K562 (cell line): ENCODE results near the gene SIGLEC1. TPM values are rescaled to one million over a fixed set of nuclear protein-coding genes. Genes with fewer than 3 reads are reported as not detected.

Experiments
- ATF7 ChIP-seq: fragments of 450-650 bp; IDR thresholded peaks from 2 replicates; pipeline ENCODE4 v1.7.1; 2014; ENCODE audit warnings: mild to moderate bottlenecking, moderate library complexity
- BRF1 ChIP-seq: IDR thresholded peaks from 3 replicates; pipeline ENCODE4 v1.6.1; 2011; ENCODE audit warnings: borderline replicate concordance, mild to moderate bottlenecking; ENCODE audit not compliant: insufficient read length; ENCODE audit errors: extremely low read depth
- FOXK1 ChIP-seq: sonication (generic); formaldehyde crosslinking; IDR thresholded peaks from 2 replicates; pipeline ENCODE4 v1.8.0; 2022; ENCODE audit warnings: missing genetic modification reagents, mild to moderate bottlenecking, borderline replicate concordance
- HCFC1 ChIP-seq: IDR thresholded peaks from 2 replicates; pipeline ENCODE4 v1.6.1; 2012; ENCODE audit warnings: low read depth, low read length, improper control_type of control experiment
- SRSF7 ChIP-seq: fragments of 200-400 bp; formaldehyde crosslinking; optimal IDR thresholded peaks from 2 replicates; pipeline ENCODE3; 2017; ENCODE audit warnings: mild to moderate bottlenecking, low read depth, low read length
- ZEB2 ChIP-seq: fragments of 450-650 bp; IDR thresholded peaks from 2 replicates; pipeline ENCODE4 v1.6.1; 2016
- ZNF316 ChIP-seq: fragments of 450-650 bp; IDR thresholded peaks from 2 replicates; pipeline ENCODE4 v1.6.1; 2016
- polyA plus RNA-seq, 8 experiments: library from polyadenylated mRNA; depleted of rRNA in 4 of 8; stranded (reverse) in 5 of 8; unstranded in 3 of 8; fragments of >200 nt; fragmentation: Nextera tagmentation in 2 of 8; fragmentation: Illumina TruSeq in 1 of 8; extraction: Ambion mirVana in 2 of 8; extraction: Trizol in 1 of 8; gene quantifications; 2 replicates each; pipeline versions ENCODE4 v1.2.1 to v1.2.3, GENCODE V29; 2011 to 2014; ENCODE audit warnings: inconsistent platforms in 1 of 8, missing spikeins in 1 of 8
- total RNA-seq, 7 experiments: library from RNA; depleted of rRNA in 6 of 7; stranded (reverse); fragments of >200 nt in 6 of 7; fragmentation: Illumina TruSeq in 2 of 7; extraction: Trizol in 2 of 7; gene quantifications; 2 replicates each; pipeline versions ENCODE4 v1.2.1 to v1.2.3, GENCODE V29; 2011 to 2021; ENCODE audit warnings: low replicate concordance in 1 of 7
- TF ChIP-seq, protein P1 (sequence below): IDR thresholded peaks from 2 replicates; pipeline ENCODE4 v1.6.1; 2011; ENCODE audit not compliant: insufficient read length; ENCODE audit errors: extremely low read depth
- TF ChIP-seq, protein P2 (sequence below): fragments of 450-650 bp; formaldehyde crosslinking; IDR thresholded peaks from 2 replicates; pipeline ENCODE4 v1.4.0; 2020; ENCODE audit warnings: mild to moderate bottlenecking, mixed read lengths
- TF ChIP-seq, protein P3 (sequence below): sonication (generic); formaldehyde crosslinking; IDR thresholded peaks from 2 replicates; pipeline ENCODE4 v1.8.0; 2023; ENCODE audit warnings: missing genetic modification reagents, mild to moderate bottlenecking, borderline replicate concordance
- TF ChIP-seq, protein P4 (sequence below): sonication (generic); formaldehyde crosslinking; IDR thresholded peaks from 2 replicates; pipeline ENCODE4 v1.5.0; 2020; ENCODE audit warnings: missing genetic modification reagents
- TF ChIP-seq, protein P5 (sequence below): IDR thresholded peaks from 2 replicates; pipeline ENCODE4 v1.6.1; 2016; ENCODE audit warnings: missing genetic modification characterization, missing compliant biosample characterization
- TF ChIP-seq, protein P6 (sequence below): IDR thresholded peaks from 3 replicates; pipeline ENCODE4 v1.6.1; 2011; ENCODE audit warnings: borderline replicate concordance, mild to moderate bottlenecking, moderate library complexity; ENCODE audit not compliant: insufficient read length; ENCODE audit errors: extremely low read depth

The SIGLEC1 gene
- total and polyA plus RNA-seq, 9 of the 15 experiments (the other 6 are each of a cell fraction or from before 2014, with no cell fraction given): 0.05 to 0.07 TPM; not detected in 7

DNA sequence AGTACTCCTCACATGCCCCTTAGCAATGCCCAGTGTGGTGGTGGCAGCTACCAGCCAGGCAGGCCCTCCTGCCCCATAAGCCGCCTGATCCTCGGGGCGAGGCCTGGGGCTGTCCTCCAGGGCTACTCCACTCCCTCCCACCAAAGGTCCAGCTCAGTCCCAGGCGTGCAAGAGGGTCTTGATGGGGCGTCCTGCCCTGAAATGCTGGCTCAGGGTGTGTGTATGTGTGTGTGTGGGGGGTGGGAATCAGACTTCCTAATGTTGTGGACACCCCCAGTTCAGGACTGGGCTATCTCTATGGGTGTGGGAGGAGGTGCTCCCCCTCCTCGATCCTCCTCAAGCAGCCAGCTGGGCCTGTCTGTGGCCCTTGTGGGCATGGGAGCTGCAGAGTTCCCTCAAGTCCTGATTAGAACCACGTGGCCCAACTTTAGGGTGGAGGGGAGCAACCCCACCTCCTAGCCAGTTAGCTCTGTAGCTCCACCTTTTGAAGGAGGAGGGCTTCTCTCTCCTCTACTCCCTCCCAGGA, 27.6 kb upstream of the SIGLEC1 start (continued):
- TF ChIP-seq SRSF7: no peak
- TF ChIP-seq, protein P1, sequence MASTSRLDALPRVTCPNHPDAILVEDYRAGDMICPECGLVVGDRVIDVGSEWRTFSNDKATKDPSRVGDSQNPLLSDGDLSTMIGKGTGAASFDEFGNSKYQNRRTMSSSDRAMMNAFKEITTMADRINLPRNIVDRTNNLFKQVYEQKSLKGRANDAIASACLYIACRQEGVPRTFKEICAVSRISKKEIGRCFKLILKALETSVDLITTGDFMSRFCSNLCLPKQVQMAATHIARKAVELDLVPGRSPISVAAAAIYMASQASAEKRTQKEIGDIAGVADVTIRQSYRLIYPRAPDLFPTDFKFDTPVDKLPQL: no peak
- no peak for TF ChIP-seq ZEB2
- TF ChIP-seq, protein P2, sequence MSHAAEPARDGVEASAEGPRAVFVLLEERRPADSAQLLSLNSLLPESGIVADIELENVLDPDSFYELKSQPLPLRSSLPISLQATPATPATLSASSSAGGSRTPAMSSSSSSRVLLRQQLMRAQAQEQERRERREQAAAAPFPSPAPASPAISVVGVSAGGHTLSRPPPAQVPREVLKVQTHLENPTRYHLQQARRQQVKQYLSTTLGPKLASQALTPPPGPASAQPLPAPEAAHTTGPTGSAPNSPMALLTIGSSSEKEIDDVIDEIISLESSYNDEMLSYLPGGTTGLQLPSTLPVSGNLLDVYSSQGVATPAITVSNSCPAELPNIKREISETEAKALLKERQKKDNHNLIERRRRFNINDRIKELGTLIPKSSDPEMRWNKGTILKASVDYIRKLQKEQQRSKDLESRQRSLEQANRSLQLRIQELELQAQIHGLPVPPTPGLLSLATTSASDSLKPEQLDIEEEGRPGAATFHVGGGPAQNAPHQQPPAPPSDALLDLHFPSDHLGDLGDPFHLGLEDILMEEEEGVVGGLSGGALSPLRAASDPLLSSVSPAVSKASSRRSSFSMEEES: no peak
- TF ChIP-seq, protein P3, sequence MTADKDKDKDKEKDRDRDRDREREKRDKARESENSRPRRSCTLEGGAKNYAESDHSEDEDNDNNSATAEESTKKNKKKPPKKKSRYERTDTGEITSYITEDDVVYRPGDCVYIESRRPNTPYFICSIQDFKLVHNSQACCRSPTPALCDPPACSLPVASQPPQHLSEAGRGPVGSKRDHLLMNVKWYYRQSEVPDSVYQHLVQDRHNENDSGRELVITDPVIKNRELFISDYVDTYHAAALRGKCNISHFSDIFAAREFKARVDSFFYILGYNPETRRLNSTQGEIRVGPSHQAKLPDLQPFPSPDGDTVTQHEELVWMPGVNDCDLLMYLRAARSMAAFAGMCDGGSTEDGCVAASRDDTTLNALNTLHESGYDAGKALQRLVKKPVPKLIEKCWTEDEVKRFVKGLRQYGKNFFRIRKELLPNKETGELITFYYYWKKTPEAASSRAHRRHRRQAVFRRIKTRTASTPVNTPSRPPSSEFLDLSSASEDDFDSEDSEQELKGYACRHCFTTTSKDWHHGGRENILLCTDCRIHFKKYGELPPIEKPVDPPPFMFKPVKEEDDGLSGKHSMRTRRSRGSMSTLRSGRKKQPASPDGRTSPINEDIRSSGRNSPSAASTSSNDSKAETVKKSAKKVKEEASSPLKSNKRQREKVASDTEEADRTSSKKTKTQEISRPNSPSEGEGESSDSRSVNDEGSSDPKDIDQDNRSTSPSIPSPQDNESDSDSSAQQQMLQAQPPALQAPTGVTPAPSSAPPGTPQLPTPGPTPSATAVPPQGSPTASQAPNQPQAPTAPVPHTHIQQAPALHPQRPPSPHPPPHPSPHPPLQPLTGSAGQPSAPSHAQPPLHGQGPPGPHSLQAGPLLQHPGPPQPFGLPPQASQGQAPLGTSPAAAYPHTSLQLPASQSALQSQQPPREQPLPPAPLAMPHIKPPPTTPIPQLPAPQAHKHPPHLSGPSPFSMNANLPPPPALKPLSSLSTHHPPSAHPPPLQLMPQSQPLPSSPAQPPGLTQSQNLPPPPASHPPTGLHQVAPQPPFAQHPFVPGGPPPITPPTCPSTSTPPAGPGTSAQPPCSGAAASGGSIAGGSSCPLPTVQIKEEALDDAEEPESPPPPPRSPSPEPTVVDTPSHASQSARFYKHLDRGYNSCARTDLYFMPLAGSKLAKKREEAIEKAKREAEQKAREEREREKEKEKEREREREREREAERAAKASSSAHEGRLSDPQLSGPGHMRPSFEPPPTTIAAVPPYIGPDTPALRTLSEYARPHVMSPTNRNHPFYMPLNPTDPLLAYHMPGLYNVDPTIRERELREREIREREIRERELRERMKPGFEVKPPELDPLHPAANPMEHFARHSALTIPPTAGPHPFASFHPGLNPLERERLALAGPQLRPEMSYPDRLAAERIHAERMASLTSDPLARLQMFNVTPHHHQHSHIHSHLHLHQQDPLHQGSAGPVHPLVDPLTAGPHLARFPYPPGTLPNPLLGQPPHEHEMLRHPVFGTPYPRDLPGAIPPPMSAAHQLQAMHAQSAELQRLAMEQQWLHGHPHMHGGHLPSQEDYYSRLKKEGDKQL (CRISPR knock-in tag): no peak
- no peak for TF ChIP-seq ZNF316
- no peak for TF ChIP-seq FOXK1 (CRISPR knock-in tag)
- TF ChIP-seq, protein P4, sequence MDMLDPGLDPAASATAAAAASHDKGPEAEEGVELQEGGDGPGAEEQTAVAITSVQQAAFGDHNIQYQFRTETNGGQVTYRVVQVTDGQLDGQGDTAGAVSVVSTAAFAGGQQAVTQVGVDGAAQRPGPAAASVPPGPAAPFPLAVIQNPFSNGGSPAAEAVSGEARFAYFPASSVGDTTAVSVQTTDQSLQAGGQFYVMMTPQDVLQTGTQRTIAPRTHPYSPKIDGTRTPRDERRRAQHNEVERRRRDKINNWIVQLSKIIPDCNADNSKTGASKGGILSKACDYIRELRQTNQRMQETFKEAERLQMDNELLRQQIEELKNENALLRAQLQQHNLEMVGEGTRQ: peak; percentile 30; the same call in 1 of the 2 replicates
- TF ChIP-seq, protein P5, sequence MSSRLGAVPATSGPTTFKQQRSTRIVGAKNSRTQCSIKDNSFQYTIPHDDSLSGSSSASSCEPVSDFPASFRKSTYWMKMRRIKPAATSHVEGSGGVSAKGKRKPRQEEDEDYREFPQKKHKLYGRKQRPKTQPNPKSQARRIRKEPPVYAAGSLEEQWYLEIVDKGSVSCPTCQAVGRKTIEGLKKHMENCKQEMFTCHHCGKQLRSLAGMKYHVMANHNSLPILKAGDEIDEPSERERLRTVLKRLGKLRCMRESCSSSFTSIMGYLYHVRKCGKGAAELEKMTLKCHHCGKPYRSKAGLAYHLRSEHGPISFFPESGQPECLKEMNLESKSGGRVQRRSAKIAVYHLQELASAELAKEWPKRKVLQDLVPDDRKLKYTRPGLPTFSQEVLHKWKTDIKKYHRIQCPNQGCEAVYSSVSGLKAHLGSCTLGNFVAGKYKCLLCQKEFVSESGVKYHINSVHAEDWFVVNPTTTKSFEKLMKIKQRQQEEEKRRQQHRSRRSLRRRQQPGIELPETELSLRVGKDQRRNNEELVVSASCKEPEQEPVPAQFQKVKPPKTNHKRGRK: no peak
- no peak for TF ChIP-seq BRF1
- TF ChIP-seq HCFC1: no peak
- TF ChIP-seq, protein P6, sequence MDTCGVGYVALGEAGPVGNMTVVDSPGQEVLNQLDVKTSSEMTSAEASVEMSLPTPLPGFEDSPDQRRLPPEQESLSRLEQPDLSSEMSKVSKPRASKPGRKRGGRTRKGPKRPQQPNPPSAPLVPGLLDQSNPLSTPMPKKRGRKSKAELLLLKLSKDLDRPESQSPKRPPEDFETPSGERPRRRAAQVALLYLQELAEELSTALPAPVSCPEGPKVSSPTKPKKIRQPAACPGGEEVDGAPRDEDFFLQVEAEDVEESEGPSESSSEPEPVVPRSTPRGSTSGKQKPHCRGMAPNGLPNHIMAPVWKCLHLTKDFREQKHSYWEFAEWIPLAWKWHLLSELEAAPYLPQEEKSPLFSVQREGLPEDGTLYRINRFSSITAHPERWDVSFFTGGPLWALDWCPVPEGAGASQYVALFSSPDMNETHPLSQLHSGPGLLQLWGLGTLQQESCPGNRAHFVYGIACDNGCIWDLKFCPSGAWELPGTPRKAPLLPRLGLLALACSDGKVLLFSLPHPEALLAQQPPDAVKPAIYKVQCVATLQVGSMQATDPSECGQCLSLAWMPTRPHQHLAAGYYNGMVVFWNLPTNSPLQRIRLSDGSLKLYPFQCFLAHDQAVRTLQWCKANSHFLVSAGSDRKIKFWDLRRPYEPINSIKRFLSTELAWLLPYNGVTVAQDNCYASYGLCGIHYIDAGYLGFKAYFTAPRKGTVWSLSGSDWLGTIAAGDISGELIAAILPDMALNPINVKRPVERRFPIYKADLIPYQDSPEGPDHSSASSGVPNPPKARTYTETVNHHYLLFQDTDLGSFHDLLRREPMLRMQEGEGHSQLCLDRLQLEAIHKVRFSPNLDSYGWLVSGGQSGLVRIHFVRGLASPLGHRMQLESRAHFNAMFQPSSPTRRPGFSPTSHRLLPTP: no peak
- no peak for TF ChIP-seq ATF7
